Right lobe of liver (tissue), 6 donors: ENCODE results near the gene SKIC3. TPM values are rescaled to one million over a fixed set of nuclear protein-coding genes. Genes with fewer than 3 reads are reported as not detected.

Source experiments
- ATAC-seq, 4 donors: fragments of 200-7000 bp; cut with Tn5 transposase; one replicate each; pipeline ENCODE4 v1.9.1; 2020; ENCODE audit warnings: mild to moderate bottlenecking in 4 of 4, moderate library complexity in 4 of 4
- DNase-seq, 3 donors: peaks; one replicate each; pipeline ENCODE4 v3.0.0-alpha.2; 2020
- H3K27ac ChIP-seq, 3 donors: fragments of 200-600 bp; one replicate each; pipeline ENCODE4 v1.8.0; 2022
- H3K27me3 ChIP-seq, 2 donors: fragments of 200-600 bp; one replicate each; pipeline ENCODE4 v1.8.0; 2022
- H3K36me3 ChIP-seq, 4 donors: fragments of 200-600 bp; sonication (generic) in 1 of 4; one replicate each; pipeline versions ENCODE4 v1.5.1 to v1.8.0; 2017 to 2022; ENCODE audit warnings: control low read depth in 1 of 4
- H3K4me1 ChIP-seq, 4 donors: fragments of 200-600 bp; sonication (generic) in 1 of 4; one replicate each; pipeline versions ENCODE4 v1.5.1 to v1.8.0; 2017 to 2022; ENCODE audit warnings: control low read depth in 1 of 4
- H3K4me3 ChIP-seq, 3 donors: fragments of 200-600 bp; one replicate each; pipeline ENCODE4 v1.8.0; 2022
- H3K9me3 ChIP-seq, 4 donors: fragments of 200-600 bp; sonication (generic) in 1 of 4; one replicate each; pipeline versions ENCODE4 v1.5.1 to v1.8.0; 2017 to 2022; ENCODE audit warnings: control low read depth in 1 of 4
- POLR2A ChIP-seq: fragments of 450-650 bp; IDR thresholded peaks from one replicate; pipeline ENCODE4 v1.6.1; 2017; ENCODE audit warnings: antibody characterized with exemption, mild to moderate bottlenecking
- WGBS: methylation state at CpG from one replicate; pipeline ENCODE4 v1.1.6; 2018; ENCODE audit warnings: low coverage, low lambda C conversion rate; ENCODE audit not compliant: insufficient coverage; ENCODE audit errors: missing lambda C conversion rate; 5-methylcytosine and 5-hydroxymethylcytosine counted together
- intact Hi-C, 2 donors: fragments of 100-400 bp; cut with DNase I; formaldehyde crosslinking; loops; one replicate each; pipeline versions ENCODE4 v1.11.2 to v1.14.1; 2022
- total RNA-seq, 6 experiments: library from RNA; depleted of rRNA in 2 of 6; stranded (reverse); fragments of >200 nt in 2 of 6; fragmentation: NEBNext Ultra II Directional in 3 of 6; extraction: Animal tissue kit (Norgen Biotek cat#: 25700) in 3 of 6; gene quantifications; one replicate each; pipeline versions ENCODE4 v1.1.0 to v1.2.4, GENCODE V29; 2016 to 2023
- TF ChIP-seq, protein P1 (sequence below), 4 donors: fragments of 200-600 bp in 3 of 4; fragments of 450-650 bp in 1 of 4; IDR thresholded peaks; one replicate each; pipeline versions ENCODE4 v1.5.1 to v1.8.0; 2016 to 2022; ENCODE audit warnings: antibody characterized with exemption in 4 of 4, mild to moderate bottlenecking in 2 of 4
- donor health status: DM: no; HTN: yes; CAD: no.
- donor health status: DM: no; HTN: no; CAD: no.
- donor health status: DM: no; HTN: no; CAD: no.
- donor health status: DM: no; HTN: yes; CAD: no.
- donor health status: DM: no; HTN: yes; CAD: no.

Gene SKIC3
- total RNA-seq, 6 experiments from 2014 or later, result 29.0 to 42.2 (median 38.0) TPM

DNA sequence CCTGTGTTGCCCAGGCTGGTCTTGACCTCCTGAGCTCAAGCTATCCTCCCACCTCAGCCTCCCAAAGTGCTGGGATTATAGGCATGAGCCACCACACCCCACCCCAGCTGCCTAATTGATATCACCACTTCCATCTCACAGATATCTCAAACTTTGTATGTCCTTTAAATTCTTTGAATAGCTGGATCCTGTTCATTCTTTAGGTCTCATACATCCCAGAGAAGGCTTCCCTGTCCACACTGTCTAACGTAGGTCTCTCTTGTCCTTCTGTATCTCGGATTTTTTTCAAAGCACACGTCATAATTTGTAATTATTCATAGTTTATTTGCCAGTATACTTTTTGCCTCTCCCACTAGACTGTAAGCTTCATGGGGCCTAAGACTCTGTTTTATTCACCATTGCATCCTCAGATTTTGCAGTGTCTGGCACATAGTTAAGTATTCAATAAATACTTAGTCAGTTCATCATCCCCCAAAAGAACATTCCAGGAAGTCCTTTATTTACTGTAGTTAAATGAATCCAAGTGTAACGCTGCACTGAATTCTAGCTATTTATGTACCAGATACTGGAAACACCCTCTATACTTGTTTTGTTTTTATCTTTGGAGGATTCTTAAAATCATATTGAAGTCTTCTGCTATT lies 10.6 kb upstream of the SKIC3 start:
- peaks cover 0 to 5% (median 0%) of the 10 kb centered on the region in 4 donors for H3K36me3 ChIP-seq
- no peak overlapping the region for H3K27ac ChIP-seq
- no peaks in the 10 kb centered on the region for H3K27me3 ChIP-seq
- intact Hi-C loops, result no loop called here
- TF ChIP-seq, protein P1, sequence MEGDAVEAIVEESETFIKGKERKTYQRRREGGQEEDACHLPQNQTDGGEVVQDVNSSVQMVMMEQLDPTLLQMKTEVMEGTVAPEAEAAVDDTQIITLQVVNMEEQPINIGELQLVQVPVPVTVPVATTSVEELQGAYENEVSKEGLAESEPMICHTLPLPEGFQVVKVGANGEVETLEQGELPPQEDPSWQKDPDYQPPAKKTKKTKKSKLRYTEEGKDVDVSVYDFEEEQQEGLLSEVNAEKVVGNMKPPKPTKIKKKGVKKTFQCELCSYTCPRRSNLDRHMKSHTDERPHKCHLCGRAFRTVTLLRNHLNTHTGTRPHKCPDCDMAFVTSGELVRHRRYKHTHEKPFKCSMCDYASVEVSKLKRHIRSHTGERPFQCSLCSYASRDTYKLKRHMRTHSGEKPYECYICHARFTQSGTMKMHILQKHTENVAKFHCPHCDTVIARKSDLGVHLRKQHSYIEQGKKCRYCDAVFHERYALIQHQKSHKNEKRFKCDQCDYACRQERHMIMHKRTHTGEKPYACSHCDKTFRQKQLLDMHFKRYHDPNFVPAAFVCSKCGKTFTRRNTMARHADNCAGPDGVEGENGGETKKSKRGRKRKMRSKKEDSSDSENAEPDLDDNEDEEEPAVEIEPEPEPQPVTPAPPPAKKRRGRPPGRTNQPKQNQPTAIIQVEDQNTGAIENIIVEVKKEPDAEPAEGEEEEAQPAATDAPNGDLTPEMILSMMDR (IDR thresholded peaks at IDR 0.05), result no peak
- TF ChIP-seq POLR2A, result no peak
- ATAC-seq, result no peak
- H3K4me1 ChIP-seq, result no peaks in the 10 kb centered on the region
- 73% methylated on average over 4 of the region's 4 CpGs for WGBS
- no peak for DNase-seq
- H3K9me3 ChIP-seq, result no peaks in the 10 kb centered on the region
- H3K4me3 ChIP-seq, result no peak overlapping the region

DNA sequence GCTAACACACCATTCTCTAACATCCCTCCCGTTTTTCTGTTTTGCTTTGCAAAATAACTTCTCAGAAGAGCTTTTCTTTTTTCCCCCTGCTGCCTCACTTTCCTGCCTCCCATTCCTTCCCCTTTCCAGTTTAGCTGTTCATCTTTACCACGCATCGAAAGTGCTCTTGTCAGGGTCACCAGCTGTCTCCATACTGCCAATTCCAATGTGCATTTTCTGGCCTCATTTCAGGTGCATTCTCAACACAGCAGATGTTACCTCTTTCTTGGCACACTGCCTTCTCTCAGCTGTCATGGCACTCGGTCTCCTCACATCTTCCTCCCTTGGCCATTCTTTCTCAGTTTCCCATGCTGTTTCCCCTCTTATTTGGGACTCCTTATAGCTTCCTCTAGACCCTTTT lies 9.7 kb upstream of the SKIC3 start:
- no peak overlapping the region for H3K4me3 ChIP-seq
- DNase-seq (no peak), ATAC-seq (no peak)
- H3K27me3 ChIP-seq, result no peaks in the 10 kb centered on the region
- no peaks in the 10 kb centered on the region for H3K4me1 ChIP-seq
- no peak overlapping the region for H3K27ac ChIP-seq
- intact Hi-C loops, result no loop called here
- peaks cover 0 to 5% (median 0%) of the 10 kb centered on the region in 4 donors for H3K36me3 ChIP-seq
- H3K9me3 ChIP-seq, result no peaks in the 10 kb centered on the region
- WGBS, result 81% methylated on average over 4 of the region's 4 CpGs
- TF ChIP-seq, protein P1 (IDR thresholded peaks at IDR 0.05), result no peak
- no peak for TF ChIP-seq POLR2A

DNA sequence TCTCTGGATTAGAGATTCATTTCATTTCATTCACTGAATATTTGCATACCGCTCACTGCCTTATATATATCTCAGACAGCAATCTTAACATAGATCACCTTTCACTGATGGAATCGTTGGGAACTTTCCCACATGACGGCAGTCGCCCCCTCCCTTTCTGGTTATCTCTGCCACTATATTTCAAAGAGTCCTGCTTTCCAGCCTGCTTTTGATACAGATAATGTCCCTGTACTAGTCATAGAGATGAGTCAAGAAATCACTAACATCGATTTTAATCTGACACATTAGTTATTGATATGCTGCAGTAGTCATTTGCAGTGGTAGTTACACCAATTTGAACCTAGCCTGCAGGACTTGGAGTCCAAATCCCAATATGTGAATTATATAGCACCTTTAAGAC lies 8.6 kb upstream of the SKIC3 start:
- H3K4me1 ChIP-seq, result no peaks in the 10 kb centered on the region
- H3K27me3 ChIP-seq, result no peaks in the 10 kb centered on the region
- no peaks in the 10 kb centered on the region for H3K9me3 ChIP-seq
- H3K27ac ChIP-seq, result no peak overlapping the region
- intact Hi-C loops, result no loop called here
- peaks cover 0 to 5% (median 0%) of the 10 kb centered on the region in 4 donors for H3K36me3 ChIP-seq
- ATAC-seq (no peak), DNase-seq (no peak)
- TF ChIP-seq, protein P1 (IDR thresholded peaks at IDR 0.05), result no peak
- TF ChIP-seq POLR2A, result no peak
- WGBS, result 79% methylated on average over 5 of the region's 5 CpGs
- no peak overlapping the region for H3K4me3 ChIP-seq

GRCh38 chr5:95562282-95562681 lies 7.5 kb upstream of the SKIC3 start:
- 82% methylated on average over 1 of the region's 1 CpG for WGBS
- intact Hi-C loops, result no loop called here
- H3K4me3 ChIP-seq, result no peak overlapping the region
- no peaks in the 10 kb centered on the region for H3K4me1 ChIP-seq
- no peaks in the 10 kb centered on the region for H3K9me3 ChIP-seq
- ATAC-seq (no peak), DNase-seq (no peak)
- no peak for TF ChIP-seq POLR2A
- TF ChIP-seq, protein P1 (IDR thresholded peaks at IDR 0.05), result no peak
- H3K27me3 ChIP-seq, result no peaks in the 10 kb centered on the region
- no peaks in the 10 kb centered on the region for H3K36me3 ChIP-seq
- no peak overlapping the region for H3K27ac ChIP-seq
